Measurements from ENCODE around the gene SLC1A2.

The SLC1A2 gene

GRCh38 chr11:35419184-35419829, at the start of gene SLC1A2:
Gene SLC1A2 (minus strand): TSS chr11:35419558. CDS start chr11:35418966, 592 bp downstream.
- in situ Hi-C loops (cut with MboI; ENCODE audit: low sequenced_read_pairs), result no loop called here
- Histone ChIP-seq H3K9me3 (no peaks in the 10 kb centered on the region), H3K27me3 (ENCODE audit: low read depth) (peaks cover 85% of the 10 kb centered on the region), H3K4me1 (no peaks in the 10 kb centered on the region), H3K4me3 (peak within 1 kb of the TSS; percentile 5; the same call in 1 of the 2 replicates), H3K36me3 (replicated peaks) (no peaks in the 10 kb centered on the region)
- DNase-seq (ENCODE audit: low spot score in 2 of 2), result peak in 1 of 2 experiments; percentile 17

- H3K27me3 ChIP-seq (ENCODE audit: low read depth), result peaks cover 7% of the 10 kb centered on the region
- H3K36me3 ChIP-seq (replicated peaks), result no peaks in the 10 kb centered on the region
- no peaks in the 10 kb centered on the region for H3K4me1 ChIP-seq
- DNase-seq (ENCODE audit: low spot score in 2 of 2), result no peak
- in situ Hi-C loops (cut with MboI; ENCODE audit: low sequenced_read_pairs), result no loop called here
- no peaks in the 10 kb centered on the region for H3K9me3 ChIP-seq
- H3K4me3 ChIP-seq, result no peak overlapping the region
These were observed 46.7 kb upstream of the SLC1A2 start for GRCh38 chr11:35466058-35466457.

- in situ Hi-C loops (cut with MboI; ENCODE audit: low sequenced_read_pairs), result no loop called here
- no peak for DNase-seq (ENCODE audit: low spot score in 2 of 2)
- no peak overlapping the region for H3K4me3 ChIP-seq
- no peaks in the 10 kb centered on the region for H3K4me1 ChIP-seq
- no peaks in the 10 kb centered on the region for H3K9me3 ChIP-seq
- H3K27me3 ChIP-seq (ENCODE audit: low read depth), result peaks cover 7% of the 10 kb centered on the region; the same call in 1 of the 2 replicates
- no peaks in the 10 kb centered on the region for H3K36me3 ChIP-seq (replicated peaks)
These were observed 45.0 kb upstream of the SLC1A2 start for GRCh38 chr11:35464308-35464707.

GRCh38 chr11:35463331-35463751, 44.0 kb upstream of the SLC1A2 start:
- Histone ChIP-seq H3K9me3 (no peaks in the 10 kb centered on the region), H3K27me3 (ENCODE audit: low read depth) (peaks cover 7% of the 10 kb centered on the region; the same call in 1 of the 2 replicates), H3K4me3 (no peak overlapping the region), H3K36me3 (replicated peaks) (no peaks in the 10 kb centered on the region), H3K4me1 (no peaks in the 10 kb centered on the region)
- DNase-seq (ENCODE audit: low spot score in 2 of 2), result no peak
- in situ Hi-C loops (cut with MboI; ENCODE audit: low sequenced_read_pairs), result no loop called here

GRCh38 chr11:35461917-35462538, 42.7 kb upstream of the SLC1A2 start:
- Histone ChIP-seq H3K4me1 (no peaks in the 10 kb centered on the region), H3K36me3 (replicated peaks) (no peaks in the 10 kb centered on the region), H3K27me3 (ENCODE audit: low read depth) (peaks cover 7% of the 10 kb centered on the region; the same call in 1 of the 2 replicates), H3K9me3 (no peaks in the 10 kb centered on the region), H3K4me3 (no peak overlapping the region)
- in situ Hi-C loops (cut with MboI; ENCODE audit: low sequenced_read_pairs), result no loop called here
- no peak for DNase-seq (ENCODE audit: low spot score in 2 of 2)

GRCh38 chr11:35459489-35459888, 40.1 kb upstream of the SLC1A2 start:
- H3K4me3 ChIP-seq, result no peak overlapping the region
- H3K36me3 ChIP-seq (replicated peaks), result no peaks in the 10 kb centered on the region
- no peaks in the 10 kb centered on the region for H3K4me1 ChIP-seq
- DNase-seq (ENCODE audit: low spot score in 2 of 2), result no peak
- H3K9me3 ChIP-seq, result no peaks in the 10 kb centered on the region
- no peaks in the 10 kb centered on the region; the same call in 1 of the 2 replicates for H3K27me3 ChIP-seq (ENCODE audit: low read depth)
- in situ Hi-C loops (cut with MboI; ENCODE audit: low sequenced_read_pairs), result no loop called here

GRCh38 chr11:35458846-35459245, 39.5 kb upstream of the SLC1A2 start:
- Histone ChIP-seq H3K4me1 (no peaks in the 10 kb centered on the region), H3K9me3 (no peaks in the 10 kb centered on the region), H3K27me3 (ENCODE audit: low read depth) (no peaks in the 10 kb centered on the region; the same call in 1 of the 2 replicates), H3K4me3 (no peak overlapping the region), H3K36me3 (replicated peaks) (no peaks in the 10 kb centered on the region)
- in situ Hi-C loops (cut with MboI; ENCODE audit: low sequenced_read_pairs), result no loop called here
- DNase-seq (ENCODE audit: low spot score in 2 of 2), result no peak

- no peaks in the 10 kb centered on the region for H3K9me3 ChIP-seq
- no peaks in the 10 kb centered on the region for H3K36me3 ChIP-seq (replicated peaks)
- no peak overlapping the region for H3K4me3 ChIP-seq
- H3K4me1 ChIP-seq, result no peaks in the 10 kb centered on the region
- in situ Hi-C loops (cut with MboI; ENCODE audit: low sequenced_read_pairs), result no loop called here
- DNase-seq (ENCODE audit: low spot score in 2 of 2), result no peak
- H3K27me3 ChIP-seq (ENCODE audit: low read depth), result peaks cover 3% of the 10 kb centered on the region; the same call in 1 of the 2 replicates
These were observed 35.0 kb upstream of the SLC1A2 start for GRCh38 chr11:35454362-35454761.

- Histone ChIP-seq H3K27me3 (ENCODE audit: low read depth) (no peaks in the 10 kb centered on the region; the same call in 1 of the 2 replicates), H3K4me1 (no peaks in the 10 kb centered on the region), H3K9me3 (no peaks in the 10 kb centered on the region), H3K36me3 (replicated peaks) (no peaks in the 10 kb centered on the region), H3K4me3 (no peak overlapping the region)
- in situ Hi-C loops (cut with MboI; ENCODE audit: low sequenced_read_pairs), result no loop called here
- no peak for DNase-seq (ENCODE audit: low spot score in 2 of 2)
These were observed 17.4 kb upstream of the SLC1A2 start for GRCh38 chr11:35436581-35437250.

- Histone ChIP-seq H3K9me3 (no peaks in the 10 kb centered on the region), H3K36me3 (replicated peaks) (no peaks in the 10 kb centered on the region), H3K27me3 (ENCODE audit: low read depth) (no peaks in the 10 kb centered on the region; the same call in 1 of the 2 replicates), H3K4me3 (no peak overlapping the region), H3K4me1 (no peaks in the 10 kb centered on the region)
- no peak for DNase-seq (ENCODE audit: low spot score in 2 of 2)
- in situ Hi-C loops (cut with MboI; ENCODE audit: low sequenced_read_pairs), result no loop called here
These were observed 14.2 kb upstream of the SLC1A2 start for GRCh38 chr11:35433588-35433987.

- in situ Hi-C loops (cut with MboI; ENCODE audit: low sequenced_read_pairs), result no loop called here
These were observed 13.1 kb upstream of the SLC1A2 start for GRCh38 chr11:35432464-35432863.

GRCh38 chr11:35427071-35427470, 7.7 kb upstream of the SLC1A2 start:
- no peak overlapping the region for H3K4me3 ChIP-seq
- no peaks in the 10 kb centered on the region for H3K9me3 ChIP-seq
- no peaks in the 10 kb centered on the region for H3K4me1 ChIP-seq
- DNase-seq (ENCODE audit: low spot score in 2 of 2), result no peak
- peaks cover 33% of the 10 kb centered on the region for H3K27me3 ChIP-seq (ENCODE audit: low read depth)
- no peaks in the 10 kb centered on the region for H3K36me3 ChIP-seq (replicated peaks)
- in situ Hi-C loops (cut with MboI; ENCODE audit: low sequenced_read_pairs), result no loop called here

More at GRCh38 chr11:35432464-35432863, 13.1 kb upstream of the SLC1A2 start:
- H3K4me1 ChIP-seq, result no peaks in the 10 kb centered on the region
- no peaks in the 10 kb centered on the region; the same call in 1 of the 2 replicates for H3K27me3 ChIP-seq (ENCODE audit: low read depth)
- no peak for DNase-seq (ENCODE audit: low spot score in 2 of 2)
- H3K9me3 ChIP-seq, result no peaks in the 10 kb centered on the region
- H3K36me3 ChIP-seq (replicated peaks), result no peaks in the 10 kb centered on the region
- H3K4me3 ChIP-seq, result no peak overlapping the region

- H3K36me3 ChIP-seq (replicated peaks), result no peaks in the 10 kb centered on the region
- in situ Hi-C loops (cut with MboI; ENCODE audit: low sequenced_read_pairs), result no loop called here
- no peaks in the 10 kb centered on the region for H3K4me1 ChIP-seq
- no peaks in the 10 kb centered on the region for H3K9me3 ChIP-seq
- no peak for DNase-seq (ENCODE audit: low spot score in 2 of 2)
- peaks cover 38% of the 10 kb centered on the region for H3K27me3 ChIP-seq (ENCODE audit: low read depth)
- no peak overlapping the region for H3K4me3 ChIP-seq
These were observed 7.0 kb upstream of the SLC1A2 start for GRCh38 chr11:35426351-35426750.
